H7 (cell line): ENCODE measurements around the gene LAX1. TPM values are rescaled to one million over a fixed set of nuclear protein-coding genes. Genes with fewer than 3 reads are reported as not detected.
"Not testable (repeated sequence)": the region's sequence is repeated elsewhere in the genome, so short reads cannot be mapped to it uniquely, and the experiment has no call there.

Experiments used
- DNase-seq: peaks from one replicate; pipeline ENCODE4 v3.0.0; 2012
- H3K27me3 ChIP-seq: 2 replicates; pipeline ENCODE4 v1.6.0; 2011; ENCODE audit warnings: mild to moderate bottlenecking, low read length; ENCODE audit not compliant: control insufficient read depth, insufficient read depth
- H3K36me3 ChIP-seq: replicated peaks from 2 replicates; pipeline ENCODE4 v1.5.1; 2011; ENCODE audit warnings: low read length; ENCODE audit not compliant: control insufficient read depth, insufficient read depth
- H3K4me3 ChIP-seq: 2 replicates; pipeline ENCODE4 v1.5.1; 2011; ENCODE audit warnings: low read depth, mild to moderate bottlenecking, control low read depth, low read length, moderate library complexity; ENCODE audit not compliant: insufficient read depth
- total RNA-seq: library from RNA; depleted of rRNA; stranded (reverse); fragments of >200 nt; shearing (Covaris generic); gene quantifications from 2 replicates; pipeline ENCODE4 v1.2.3, GENCODE V29; 2014

Gene LAX1
- total RNA-seq, 1 experiment from 2014 or later: not detected

GRCh38 chr1:203756036-203756435 is 8.9 kb upstream of the LAX1 start:
- no peaks in the 10 kb centered on the region for H3K27me3 ChIP-seq
- H3K4me3 ChIP-seq: no peak overlapping the region
- H3K36me3 ChIP-seq: no peaks in the 10 kb centered on the region
- DNase-seq: no peak

- not testable (repeated sequence) for H3K36me3 ChIP-seq, H3K27me3 ChIP-seq, DNase-seq, H3K4me3 ChIP-seq
Measured at GRCh38 chr1:203758749-203759148, 6.2 kb upstream of the LAX1 start.

- no peaks in the 10 kb centered on the region for H3K27me3 ChIP-seq
- H3K4me3 ChIP-seq: no peak overlapping the region
- DNase-seq: no peak
- H3K36me3 ChIP-seq: no peaks in the 10 kb centered on the region
Measured at GRCh38 chr1:203760506-203760905, 4.5 kb upstream of the LAX1 start.

GRCh38 chr1:203761958-203762357 is 3.0 kb upstream of the LAX1 start:
- H3K27me3 ChIP-seq, H3K36me3 ChIP-seq, DNase-seq, H3K4me3 ChIP-seq: not testable (repeated sequence)

GRCh38 chr1:203763505-203763904 is 1.5 kb upstream of the LAX1 start:
- H3K27me3 ChIP-seq: no peaks in the 10 kb centered on the region
- H3K4me3 ChIP-seq: no peak overlapping the region
- H3K36me3 ChIP-seq: no peaks in the 10 kb centered on the region
- DNase-seq: no peak

GRCh38 chr1:203764105-203765028 is 616 bp upstream of the LAX1 start:
- Histone ChIP-seq H3K4me3 (no peak overlapping the region), H3K36me3 (no peaks in the 10 kb centered on the region), H3K27me3 (no peaks in the 10 kb centered on the region)
- DNase-seq: no peak

- no peak overlapping the region for H3K4me3 ChIP-seq
- H3K27me3 ChIP-seq: no peaks in the 10 kb centered on the region
- no peaks in the 10 kb centered on the region for H3K36me3 ChIP-seq
- no peak for DNase-seq
Measured at GRCh38 chr1:203768256-203768655, 3.3 kb downstream of the LAX1 start.

- no peak for DNase-seq
- Histone ChIP-seq H3K27me3 (no peaks in the 10 kb centered on the region), H3K4me3 (no peak overlapping the region)
Measured at GRCh38 chr1:203769505-203770343, 4.7 kb downstream of the LAX1 start.

GRCh38 chr1:203771901-203772301 is 6.9 kb downstream of the LAX1 start:
- Histone ChIP-seq H3K4me3 (no peak overlapping the region), H3K27me3 (no peaks in the 10 kb centered on the region), H3K36me3 (no peaks in the 10 kb centered on the region)
- no peak for DNase-seq

More at GRCh38 chr1:203769505-203770343, 4.7 kb downstream of the LAX1 start:
- H3K36me3 ChIP-seq: no peaks in the 10 kb centered on the region

GRCh38 chr1:203772836-203773235 is 7.9 kb downstream of the LAX1 start:
- Histone ChIP-seq H3K4me3 (no peak overlapping the region), H3K36me3 (no peaks in the 10 kb centered on the region)
- no peak for DNase-seq

GRCh38 chr1:203776636-203777035 is 11.7 kb downstream of the LAX1 start:
- Histone ChIP-seq H3K27me3 (no peaks in the 10 kb centered on the region), H3K36me3 (no peaks in the 10 kb centered on the region), H3K4me3 (no peak overlapping the region)
- no peak for DNase-seq

More at GRCh38 chr1:203772836-203773235, 7.9 kb downstream of the LAX1 start:
- H3K27me3 ChIP-seq: no peaks in the 10 kb centered on the region

GRCh38 chr1:203777596-203777995 is 12.6 kb downstream of the LAX1 start:
- no peak for DNase-seq
- Histone ChIP-seq H3K4me3 (no peak overlapping the region), H3K36me3 (no peaks in the 10 kb centered on the region), H3K27me3 (no peaks in the 10 kb centered on the region)

- no peak overlapping the region for H3K4me3 ChIP-seq
- no peaks in the 10 kb centered on the region for H3K36me3 ChIP-seq
- DNase-seq: no peak
- no peaks in the 10 kb centered on the region for H3K27me3 ChIP-seq
Measured at GRCh38 chr1:203778146-203778545, 13.2 kb downstream of the LAX1 start.

GRCh38 chr1:203778789-203779188 is 13.8 kb downstream of the LAX1 start:
- no peak for DNase-seq
- Histone ChIP-seq H3K27me3 (no peaks in the 10 kb centered on the region), H3K4me3 (no peak overlapping the region), H3K36me3 (no peaks in the 10 kb centered on the region)

- Histone ChIP-seq H3K4me3 (no peak overlapping the region), H3K27me3 (no peaks in the 10 kb centered on the region), H3K36me3 (no peaks in the 10 kb centered on the region)
- DNase-seq: no peak
Measured at GRCh38 chr1:203781962-203782361, 17.0 kb downstream of the LAX1 start.
